Measurements from ENCODE around the gene LIMS1. TPM values are rescaled to one million over a fixed set of nuclear protein-coding genes. Genes with fewer than 3 reads are reported as not detected.
"Not testable (repeated sequence)": the region's sequence is repeated elsewhere in the genome, so short reads cannot be mapped to it uniquely, and the experiment has no call there.

The LIMS1 gene
- total RNA-seq, 2 donors from 2014 or later = 171 to 199 TPM

GRCh38 chr2:108591163-108591562, 56.9 kb downstream of the LIMS1 start:
- Histone ChIP-seq H3K4me1 (ENCODE audit: control insufficient read depth in 1 of 2, low read depth in 2 of 2) (peaks cover 66 to 91% of the 10 kb centered on the region in 2 donors), H3K4me3 (no peak overlapping the region), H3K36me3 (no peaks in the 10 kb centered on the region), H3K27me3 (replicated peaks; ENCODE audit: insufficient read depth) (no peaks in the 10 kb centered on the region), H3K27ac (no peak overlapping the region), H3K9me3 (no peaks in the 10 kb centered on the region)
- TF ChIP-seq CTCF (IDR thresholded peaks at IDR 0.05) = no peak
- no peak for ATAC-seq (ENCODE audit: insufficient number of reproducible peaks, low FRiP score, low read depth)
- DNase-seq (ENCODE audit: low spot score) = no peak

- TF ChIP-seq CTCF (IDR thresholded peaks at IDR 0.05) = no peak
- Histone ChIP-seq H3K36me3 (no peaks in the 10 kb centered on the region), H3K4me1 (ENCODE audit: control insufficient read depth in 1 of 2, low read depth in 2 of 2) (peaks cover 46 to 87% of the 10 kb centered on the region in 2 donors), H3K27ac (peak overlapping the region; percentile 76 to 90), H3K27me3 (replicated peaks; ENCODE audit: insufficient read depth) (no peaks in the 10 kb centered on the region), H3K4me3 (peak overlapping the region; percentile 40), H3K9me3 (no peaks in the 10 kb centered on the region)
- ATAC-seq (ENCODE audit: insufficient number of reproducible peaks, low FRiP score, low read depth) = peak; percentile 66
- DNase-seq (ENCODE audit: low spot score) = no peak
These were observed 59.4 kb downstream of the LIMS1 start for GRCh38 chr2:108593547-108594098.

- H3K4me3 ChIP-seq = peak overlapping the region; percentile 40
- ATAC-seq (ENCODE audit: insufficient number of reproducible peaks, low FRiP score, low read depth) (peak; percentile 68), DNase-seq (ENCODE audit: low spot score) (no peak)
- no peaks in the 10 kb centered on the region for H3K36me3 ChIP-seq
- H3K27me3 ChIP-seq (replicated peaks; ENCODE audit: insufficient read depth) = no peaks in the 10 kb centered on the region
- TF ChIP-seq CTCF (IDR thresholded peaks at IDR 0.05) = no peak
- H3K27ac ChIP-seq = peak overlapping the region; percentile 76 to 90
- peaks cover 42 to 80% of the 10 kb centered on the region in 2 donors for H3K4me1 ChIP-seq (ENCODE audit: control insufficient read depth in 1 of 2, low read depth in 2 of 2)
- no peaks in the 10 kb centered on the region for H3K9me3 ChIP-seq
These were observed 60.1 kb downstream of the LIMS1 start for GRCh38 chr2:108594132-108594981.

- Histone ChIP-seq H3K9me3 (no peaks in the 10 kb centered on the region), H3K4me3 (no peak overlapping the region), H3K27me3 (replicated peaks; ENCODE audit: insufficient read depth) (no peaks in the 10 kb centered on the region), H3K27ac (peak overlapping the region; percentile 76 to 90), H3K4me1 (ENCODE audit: control insufficient read depth in 1 of 2, low read depth in 2 of 2) (peaks cover 36 to 74% of the 10 kb centered on the region in 2 donors), H3K36me3 (no peaks in the 10 kb centered on the region)
- ATAC-seq (ENCODE audit: insufficient number of reproducible peaks, low FRiP score, low read depth) = no peak
- DNase-seq (ENCODE audit: low spot score) = no peak
- TF ChIP-seq CTCF (IDR thresholded peaks at IDR 0.05) = no peak
These were observed 60.8 kb downstream of the LIMS1 start for GRCh38 chr2:108594982-108595464.

- Histone ChIP-seq H3K4me1 (ENCODE audit: control insufficient read depth in 1 of 2, low read depth in 2 of 2) (peaks cover 35 to 67% of the 10 kb centered on the region in 2 donors), H3K27ac (peak overlapping the region; percentile 76 to 90)
- not testable (repeated sequence) for ATAC-seq (ENCODE audit: insufficient number of reproducible peaks, low FRiP score, low read depth); DNase-seq (ENCODE audit: low spot score); H3K27me3 ChIP-seq (replicated peaks; ENCODE audit: insufficient read depth); H3K9me3 ChIP-seq; H3K36me3 ChIP-seq; H3K4me3 ChIP-seq
These were observed 61.5 kb downstream of the LIMS1 start for GRCh38 chr2:108595771-108596170.

GRCh38 chr2:108597105-108597744, 63.0 kb downstream of the LIMS1 start:
- not testable (repeated sequence) for DNase-seq (ENCODE audit: low spot score); H3K4me3 ChIP-seq; H3K27ac ChIP-seq; H3K36me3 ChIP-seq; H3K9me3 ChIP-seq; H3K27me3 ChIP-seq (replicated peaks; ENCODE audit: insufficient read depth)
- ATAC-seq (ENCODE audit: insufficient number of reproducible peaks, low FRiP score, low read depth) = peak; percentile 57
- H3K4me1 ChIP-seq (ENCODE audit: control insufficient read depth in 1 of 2, low read depth in 2 of 2) = peaks cover 34 to 58% of the 10 kb centered on the region in 2 donors

GRCh38 chr2:108601199-108601598, 66.9 kb downstream of the LIMS1 start:
- not testable (repeated sequence) for H3K4me3 ChIP-seq; ATAC-seq (ENCODE audit: insufficient number of reproducible peaks, low FRiP score, low read depth)

More at GRCh38 chr2:108601199-108601598, 66.9 kb downstream of the LIMS1 start:
- H3K27ac ChIP-seq; DNase-seq (ENCODE audit: low spot score); H3K36me3 ChIP-seq; H3K27me3 ChIP-seq (replicated peaks; ENCODE audit: insufficient read depth); H3K9me3 ChIP-seq: not testable (repeated sequence)
- H3K4me1 ChIP-seq (ENCODE audit: control insufficient read depth in 1 of 2, low read depth in 2 of 2) = peaks cover 12 to 37% of the 10 kb centered on the region in 2 donors
